ENCODE results near the gene LEMD3. TPM values are rescaled to one million over a fixed set of nuclear protein-coding genes. Genes with fewer than 3 reads are reported as not detected.

Gene LEMD3
- 21.0 and 24.6 TPM in 2 replicates for total RNA-seq

GRCh38 chr12:65169320-65170208 lies at the start of gene LEMD3:
Gene LEMD3 (plus strand): TSS chr12:65169583. CDS start chr12:65169597, 14 bp downstream.

GRCh38 chr12:65121049-65121955 lies 48.1 kb upstream of the LEMD3 start, which contains the start of gene WIF1:
Gene WIF1 (minus strand): TSS chr12:65121305. CDS start chr12:65121191, 114 bp downstream.

GRCh38 chr12:65278576-65279368 lies 109.4 kb downstream of the LEMD3 start, which contains the start of gene MSRB3:
Gene MSRB3 (plus strand): TSS chr12:65278683. CDS start chr12:65308580, 29,897 bp downstream.

Other genes with a start within 250 kb of the LEMD3 start
- 0.07 and 0.84 TPM in 2 replicates for gene WIF1, start 48.3 kb upstream of the LEMD3 start, total RNA-seq
- 0.93 and 2.1 TPM in 2 replicates for gene MSRB3, start 109.1 kb downstream of the LEMD3 start, total RNA-seq